ENCODE data around the gene CYCS.

DNA sequence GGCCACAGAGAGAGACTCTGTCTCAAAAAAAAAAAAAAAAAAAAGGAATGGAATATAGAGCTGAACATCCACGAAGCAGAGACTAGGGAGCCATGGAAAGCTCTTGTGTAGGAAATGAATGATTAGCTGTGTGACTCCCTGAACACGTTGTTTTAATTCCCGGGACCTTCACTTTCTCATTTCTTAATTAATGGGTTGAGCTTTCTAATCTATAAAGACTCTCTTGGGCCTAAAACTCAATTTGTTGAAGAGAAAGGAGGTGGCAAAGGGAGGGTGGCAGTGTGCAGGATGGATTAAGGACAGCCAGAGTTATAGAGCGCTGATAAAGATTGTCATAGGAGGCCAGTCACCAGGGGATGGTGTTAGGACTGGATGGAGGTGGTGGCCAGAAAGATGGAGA lies 48.0 kb downstream of the CYCS start:
- TF ChIP-seq, protein P1, sequence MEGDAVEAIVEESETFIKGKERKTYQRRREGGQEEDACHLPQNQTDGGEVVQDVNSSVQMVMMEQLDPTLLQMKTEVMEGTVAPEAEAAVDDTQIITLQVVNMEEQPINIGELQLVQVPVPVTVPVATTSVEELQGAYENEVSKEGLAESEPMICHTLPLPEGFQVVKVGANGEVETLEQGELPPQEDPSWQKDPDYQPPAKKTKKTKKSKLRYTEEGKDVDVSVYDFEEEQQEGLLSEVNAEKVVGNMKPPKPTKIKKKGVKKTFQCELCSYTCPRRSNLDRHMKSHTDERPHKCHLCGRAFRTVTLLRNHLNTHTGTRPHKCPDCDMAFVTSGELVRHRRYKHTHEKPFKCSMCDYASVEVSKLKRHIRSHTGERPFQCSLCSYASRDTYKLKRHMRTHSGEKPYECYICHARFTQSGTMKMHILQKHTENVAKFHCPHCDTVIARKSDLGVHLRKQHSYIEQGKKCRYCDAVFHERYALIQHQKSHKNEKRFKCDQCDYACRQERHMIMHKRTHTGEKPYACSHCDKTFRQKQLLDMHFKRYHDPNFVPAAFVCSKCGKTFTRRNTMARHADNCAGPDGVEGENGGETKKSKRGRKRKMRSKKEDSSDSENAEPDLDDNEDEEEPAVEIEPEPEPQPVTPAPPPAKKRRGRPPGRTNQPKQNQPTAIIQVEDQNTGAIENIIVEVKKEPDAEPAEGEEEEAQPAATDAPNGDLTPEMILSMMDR (IDR thresholded peaks at IDR 0.05; ENCODE audit: insufficient read depth, low read depth, low read length): no peak
- TF ChIP-seq EZH2 (IDR thresholded peaks at IDR 0.05; ENCODE audit: insufficient read depth, low read length): no peak
